Left lung (tissue), 10 donors: ENCODE data around the gene GRIK2. TPM values are rescaled to one million over a fixed set of nuclear protein-coding genes. Genes with fewer than 3 reads are reported as not detected.

ENCODE experiments used
- ATAC-seq: fragments of 200-7000 bp; cut with Tn5 transposase; one replicate; pipeline ENCODE4 v1.9.1; 2020; ENCODE audit warnings: moderate library complexity
- DNase-seq, 4 donors: peaks; one replicate each; pipeline ENCODE4 v3.0.0-alpha.2; 2013 to 2020
- H3K27ac ChIP-seq, 2 donors: fragments of 200-600 bp; sonication (generic) in 1 of 2; one replicate each; pipeline versions ENCODE4 v1.5.0 to v1.8.0; 2020 to 2021
- H3K27me3 ChIP-seq, 2 donors: fragments of 200-600 bp; sonication (generic) in 1 of 2; one replicate each; pipeline versions ENCODE4 v1.5.0 to v1.8.0; 2020 to 2021
- H3K36me3 ChIP-seq, 2 donors: fragments of 200-600 bp; sonication (generic) in 1 of 2; one replicate each; pipeline versions ENCODE4 v1.5.0 to v1.8.0; 2020 to 2021
- H3K4me1 ChIP-seq, 2 donors: fragments of 200-600 bp; one replicate each; pipeline ENCODE4 v1.8.0; 2021
- H3K4me3 ChIP-seq, 2 donors: fragments of 200-600 bp; sonication (generic) in 1 of 2; one replicate each; pipeline versions ENCODE4 v1.5.0 to v1.8.0; 2020 to 2021; ENCODE audit warnings: mild to moderate bottlenecking in 1 of 2
- H3K9me3 ChIP-seq, 2 donors: fragments of 200-600 bp; sonication (generic) in 1 of 2; one replicate each; pipeline versions ENCODE4 v1.5.0 to v1.8.0; 2020 to 2021
- CTCF ChIP-seq, 2 donors: fragments of 200-600 bp; sonication (generic) in 1 of 2; IDR thresholded peaks; one replicate each; pipeline versions ENCODE4 v1.5.0 to v1.8.0; 2021; ENCODE audit warnings: antibody characterized with exemption in 2 of 2
- intact Hi-C, 2 donors: fragments of 100-400 bp; cut with DNase I; formaldehyde crosslinking; loops; one replicate each; pipeline versions ENCODE4 v1.11.2 to v1.14.2; 2022
- polyA plus RNA-seq, 6 donors: library from polyadenylated mRNA; unstranded; fragments of 120-200 nt; gene quantifications; one replicate each; pipeline ENCODE4 v1.2.1, GENCODE V29; 2013; ENCODE audit not compliant: insufficient read length in 6 of 6
- total RNA-seq, 2 donors: library from RNA; stranded (reverse); fragmentation: NEBNext Ultra II Directional; extraction: Animal tissue kit (Norgen Biotek cat#: 25700); gene quantifications; one replicate each; pipeline ENCODE4 v1.2.1, GENCODE V29; 2021
- donor health status: DM: no; HTN: yes; CAD: no.
- donor health status: DM: no; HTN: no; CAD: no.

The GRIK2 gene
- total and polyA plus RNA-seq, 8 donors = 0.24 to 0.98 (median 0.67) TPM

GRCh38 chr6:102115911-102116310 is 722.4 kb downstream of the GRIK2 start:
- no peak overlapping the region for H3K27ac ChIP-seq
- no peak for TF ChIP-seq CTCF (IDR thresholded peaks at IDR 0.05)
- peaks cover 0 to 2% of the 10 kb centered on the region in 2 donors for H3K9me3 ChIP-seq
- DNase-seq (no peak), ATAC-seq (no peak)
- no peak overlapping the region for H3K4me3 ChIP-seq
- no peaks in the 10 kb centered on the region for H3K4me1 ChIP-seq
- H3K36me3 ChIP-seq = peaks cover 0 to 6% of the 10 kb centered on the region in 2 donors
- intact Hi-C loops = no loop called here
- H3K27me3 ChIP-seq = no peaks in the 10 kb centered on the region

GRCh38 chr6:102118034-102118433 is 724.5 kb downstream of the GRIK2 start:
- no peaks in the 10 kb centered on the region for H3K36me3 ChIP-seq
- H3K4me1 ChIP-seq = no peaks in the 10 kb centered on the region
- no peak for ATAC-seq
- no peak overlapping the region for H3K4me3 ChIP-seq
- no peak for DNase-seq
- H3K9me3 ChIP-seq = peaks cover 0 to 2% of the 10 kb centered on the region in 2 donors
- H3K27ac ChIP-seq = no peak overlapping the region
- no peaks in the 10 kb centered on the region for H3K27me3 ChIP-seq
- intact Hi-C loops = no loop called here
- no peak for TF ChIP-seq CTCF (IDR thresholded peaks at IDR 0.05)
